GM19372 (cell line): ENCODE data around the gene QSOX2.

Experiments used
- ATAC-seq: cut with Tn5 transposase; IDR thresholded peaks from one replicate; pipeline ENCODE4 v1.9.1; 2021; ENCODE audit warnings: mild to moderate bottlenecking, low read depth, moderate library complexity; ENCODE audit not compliant: unreplicated experiment

QSOX2 gene

GRCh38 chr9:136192289-136193126 is 53.1 kb downstream of the QSOX2 start:
- ATAC-seq: no peak

DNA sequence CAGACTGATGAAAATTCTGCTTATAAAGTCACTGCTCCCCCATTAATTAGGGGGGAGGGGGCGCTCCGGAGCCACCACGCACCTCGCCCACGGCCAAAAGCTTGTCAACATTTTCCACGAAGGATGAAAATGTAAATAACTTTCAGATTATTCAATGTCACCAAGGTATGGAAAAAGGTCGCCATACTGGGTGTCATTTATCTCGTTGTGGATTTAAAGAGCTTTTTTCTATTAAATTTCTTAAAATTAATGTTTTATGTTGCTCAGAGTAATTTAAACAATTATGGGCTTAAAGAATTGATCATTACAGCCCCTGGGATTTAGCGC is 53.7 kb downstream of the QSOX2 start:
- no peak for ATAC-seq

DNA sequence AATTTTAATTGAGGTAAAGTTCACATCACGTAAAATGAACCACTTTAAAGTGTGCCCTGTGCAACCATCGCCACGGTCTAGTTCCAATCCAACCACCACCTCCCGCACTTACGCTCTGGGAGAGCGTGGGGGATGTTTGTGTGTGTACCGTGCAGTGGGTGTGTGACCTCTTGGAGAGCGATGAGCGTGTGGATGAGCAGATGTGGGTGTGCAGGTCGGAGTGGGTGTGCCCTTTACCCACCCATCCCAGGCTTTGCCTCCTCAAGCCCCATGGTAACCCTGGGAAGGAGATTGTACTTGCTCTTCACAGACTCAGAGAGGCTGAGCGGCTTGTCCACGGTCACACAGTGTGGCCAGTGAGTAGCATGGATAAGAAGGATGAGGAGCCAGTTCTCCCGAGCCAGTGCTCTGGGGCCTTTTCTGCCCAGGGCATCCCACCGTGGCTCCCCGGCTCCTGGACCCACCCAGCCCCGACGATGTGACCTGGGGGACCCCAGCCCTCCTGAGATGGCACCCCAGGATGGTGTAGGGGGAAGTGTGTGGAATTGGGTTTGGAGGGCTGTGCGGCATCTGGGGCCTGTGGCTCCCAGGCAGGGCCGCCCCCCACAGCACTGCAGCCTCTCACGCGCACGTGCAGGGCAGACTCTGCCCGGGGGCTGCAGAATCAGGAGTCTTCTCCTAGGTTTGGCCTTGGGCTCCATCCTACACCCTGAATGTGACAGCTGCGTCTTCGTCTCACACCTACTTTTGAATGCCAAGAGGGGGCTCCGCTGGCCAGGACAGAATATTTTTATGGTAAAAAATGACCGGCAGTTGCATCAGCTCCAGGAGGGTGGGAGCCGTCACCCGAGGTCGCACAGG is 54.3 kb downstream of the QSOX2 start:
- ATAC-seq: no peak

- ATAC-seq: no peak
Observed at GRCh38 chr9:136190656-136191055, 55.0 kb downstream of the QSOX2 start.

- no peak for ATAC-seq
Observed at GRCh38 chr9:136190237-136190601, 55.4 kb downstream of the QSOX2 start.

- ATAC-seq: no peak
Observed at GRCh38 chr9:136189394-136190236, 56.0 kb downstream of the QSOX2 start.

- no peak for ATAC-seq
Observed at GRCh38 chr9:136187683-136188586, 57.7 kb downstream of the QSOX2 start.

- no peak for ATAC-seq
Observed at GRCh38 chr9:136187197-136187596, 58.4 kb downstream of the QSOX2 start.

DNA sequence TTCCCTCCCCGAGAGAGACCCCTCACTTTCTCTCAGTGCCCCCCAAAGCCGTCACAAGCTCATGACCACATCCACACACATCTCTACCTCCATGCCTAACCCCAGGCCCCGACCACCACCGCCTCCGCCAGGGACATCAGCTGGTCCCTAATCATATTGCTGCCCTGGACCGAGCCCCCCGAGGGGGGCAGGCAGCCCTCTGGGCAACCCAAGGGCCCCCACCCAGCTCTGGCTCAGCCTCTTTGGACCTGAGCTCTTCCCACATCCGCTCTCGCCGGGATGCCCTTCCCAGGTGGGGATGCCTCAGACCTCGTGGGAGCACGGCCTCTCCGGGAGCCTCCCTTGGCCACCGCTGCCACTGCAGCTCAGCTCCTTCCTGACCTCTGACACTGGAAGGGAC is 59.2 kb downstream of the QSOX2 start:
- no peak for ATAC-seq

- no peak for ATAC-seq
Observed at GRCh38 chr9:136185596-136186366, 59.8 kb downstream of the QSOX2 start.

DNA sequence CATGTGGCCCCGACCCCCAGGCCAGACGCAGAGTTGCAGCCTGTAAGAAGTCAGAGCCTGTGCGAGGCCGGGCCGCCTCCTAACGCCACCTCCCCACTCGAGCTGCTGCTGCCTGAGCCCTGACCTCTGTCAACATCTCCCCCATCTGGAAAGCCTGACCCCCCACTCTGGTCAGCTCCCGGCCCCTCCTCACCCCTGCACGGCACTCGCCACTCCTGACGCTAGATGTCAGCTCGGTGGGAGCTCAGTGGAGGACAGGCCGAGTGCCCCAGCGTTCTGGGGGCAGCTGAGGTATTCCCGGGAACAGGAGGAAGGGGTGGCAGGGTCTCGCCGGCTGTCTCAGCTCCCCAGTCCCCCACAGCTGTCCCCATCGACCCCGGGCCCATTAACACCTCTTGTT is 60.5 kb downstream of the QSOX2 start:
- ATAC-seq: no peak

DNA sequence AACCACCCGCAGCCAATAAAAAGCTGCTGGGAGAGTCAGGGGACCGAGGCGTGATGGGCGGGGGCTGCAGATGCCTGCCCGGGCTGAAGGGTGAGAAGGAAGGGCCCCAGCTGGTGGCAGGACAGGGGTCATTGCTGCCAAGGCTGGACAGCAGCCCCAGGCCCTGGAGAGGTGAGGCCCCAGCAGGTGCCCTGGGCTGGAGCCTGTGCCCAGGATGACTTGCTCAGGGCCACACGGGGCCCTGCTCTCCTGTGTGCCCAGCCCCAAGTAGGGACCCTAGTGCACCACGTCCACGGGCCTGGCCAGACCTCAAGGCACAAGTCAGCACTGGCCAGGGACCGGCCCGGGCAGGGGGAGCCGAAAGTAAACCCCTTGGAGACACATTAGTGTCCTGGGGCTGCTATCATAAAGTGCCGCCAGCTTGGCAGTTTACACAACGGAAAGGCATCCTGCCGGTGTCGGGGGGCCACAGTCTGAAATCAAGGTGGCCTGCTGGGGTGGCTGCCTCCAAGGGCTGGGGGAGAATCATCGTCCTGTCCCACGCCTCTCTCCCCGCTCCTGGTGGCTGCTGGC is 62.7 kb downstream of the QSOX2 start:
- no peak for ATAC-seq

DNA sequence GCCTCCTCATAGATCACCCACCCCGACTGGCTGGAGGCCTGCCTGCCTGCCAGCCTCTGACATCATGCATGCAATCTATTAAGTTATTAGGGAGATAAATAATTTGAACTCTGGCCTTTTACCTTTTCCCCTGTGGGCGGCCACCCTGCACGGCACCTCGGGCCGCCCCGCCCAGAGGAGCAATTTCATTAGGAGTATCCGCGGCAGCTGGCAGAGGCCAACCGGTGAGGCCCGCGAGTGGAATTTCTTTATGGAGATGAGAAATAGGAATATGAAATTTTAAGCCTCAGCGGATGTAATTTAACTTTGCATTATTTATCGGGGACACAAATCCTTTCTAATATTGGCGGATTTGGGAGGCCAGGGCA is 63.2 kb downstream of the QSOX2 start:
- no peak for ATAC-seq

- no peak for ATAC-seq
Observed at GRCh38 chr9:136181784-136182419, 63.7 kb downstream of the QSOX2 start.

- no peak for ATAC-seq
Observed at GRCh38 chr9:136180586-136180985, 65.0 kb downstream of the QSOX2 start.

- no peak for ATAC-seq
Observed at GRCh38 chr9:136179761-136180160, 65.9 kb downstream of the QSOX2 start.

DNA sequence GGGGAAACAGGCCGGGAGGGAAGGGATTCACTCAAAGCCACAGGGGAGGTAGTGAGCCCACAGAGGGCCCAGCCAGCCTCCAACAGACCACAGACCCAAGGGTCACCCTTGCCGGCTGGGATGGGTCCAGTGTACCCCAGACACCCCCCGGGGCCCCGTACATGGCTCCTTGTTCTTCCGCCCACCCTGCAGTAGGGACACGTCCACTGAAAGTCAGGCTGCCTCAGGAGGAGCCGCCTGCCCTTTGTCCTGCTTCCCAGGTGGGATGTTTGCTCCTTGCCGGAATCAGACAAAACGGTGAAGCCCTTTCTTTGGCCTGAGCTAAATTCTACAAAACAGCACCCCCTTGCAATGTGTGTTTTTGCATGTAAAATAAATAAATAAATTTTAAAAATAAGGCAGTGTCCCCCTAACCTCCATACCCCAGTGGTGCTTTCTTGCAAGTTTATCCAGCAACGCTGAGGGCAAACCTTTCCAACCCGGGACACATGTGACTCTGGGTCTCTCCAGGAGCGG is 66.5 kb downstream of the QSOX2 start:
- no peak for ATAC-seq

- ATAC-seq: no peak
Observed at GRCh38 chr9:136178773-136179075, 66.9 kb downstream of the QSOX2 start.
